Lower leg skin (tissue), 3 donors: ENCODE data around the gene IFI35.

Source experiments
- CTCF ChIP-seq, 3 donors: fragments of 450-650 bp; IDR thresholded peaks; one replicate each; pipeline ENCODE4 v1.5.1; 2016; ENCODE audit warnings: antibody characterized with exemption in 3 of 3, mild to moderate bottlenecking in 3 of 3, moderate library complexity in 2 of 3
- POLR2A ChIP-seq, 2 donors: fragments of 450-650 bp; IDR thresholded peaks; one replicate each; pipeline ENCODE4 v1.6.1; 2016 to 2017; ENCODE audit warnings: antibody characterized with exemption in 2 of 2, mild to moderate bottlenecking in 1 of 2, moderate library complexity in 1 of 2

- TF ChIP-seq CTCF (IDR thresholded peaks at IDR 0.05) (no peak), POLR2A (IDR thresholded peaks at IDR 0.05) (no peak)
Measured at GRCh38 chr17:43030137-43030767, 23.7 kb downstream of the IFI35 start.
